ENCODE data around the gene IL1F10.

- TF ChIP-seq CTCF (IDR thresholded peaks at IDR 0.05; ENCODE audit: insufficient read depth, low read depth, low read length) (no peak), EZH2 (IDR thresholded peaks at IDR 0.05; ENCODE audit: insufficient read depth, low read length) (no peak)
These were observed 50.5 kb downstream of the IL1F10 start for GRCh38 chr2:113118263-113118657.
